SU-DHL-6 (cell line): ENCODE measurements around the gene HPS6.

Experiments used
- EZH2phosphoT487 ChIP-seq: fragments of 200-600 bp; sonication (generic), shearing (Covaris generic); conservative IDR thresholded peaks from 2 replicates; pipeline ENCODE4 v1.6.1; 2018; ENCODE audit warnings: mild to moderate bottlenecking, antibody characterized with exemption, low read length, moderate library complexity, mixed read lengths
- TF ChIP-seq, protein P1 (sequence below): fragments of 200-600 bp; sonication (generic); IDR thresholded peaks from one replicate; pipeline ENCODE4 v1.5.1; 2017; ENCODE audit warnings: antibody characterized with exemption, mild to moderate bottlenecking, low read length, moderate library complexity; ENCODE audit not compliant: insufficient read depth, poor library complexity, severe bottlenecking

DNA sequence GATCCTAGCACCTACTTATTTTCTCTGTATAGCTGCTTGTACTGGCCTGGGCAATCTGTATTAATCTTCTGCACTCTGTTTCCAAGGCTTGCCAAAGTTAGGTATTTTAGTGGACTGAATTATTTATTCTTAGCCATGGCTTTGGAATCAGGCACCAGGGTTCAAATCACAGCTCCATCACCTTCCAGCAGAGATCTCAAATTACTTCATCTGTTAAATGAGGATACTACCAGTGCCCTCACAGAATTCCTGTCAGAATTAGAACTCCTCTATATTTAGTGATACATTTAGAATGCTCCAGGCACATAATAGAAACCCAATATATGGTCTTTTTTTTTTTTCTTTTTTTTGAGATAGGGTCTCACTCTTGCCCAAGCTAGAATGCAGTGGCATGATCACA is 26.7 kb upstream of the HPS6 start:
- TF ChIP-seq, protein P1, sequence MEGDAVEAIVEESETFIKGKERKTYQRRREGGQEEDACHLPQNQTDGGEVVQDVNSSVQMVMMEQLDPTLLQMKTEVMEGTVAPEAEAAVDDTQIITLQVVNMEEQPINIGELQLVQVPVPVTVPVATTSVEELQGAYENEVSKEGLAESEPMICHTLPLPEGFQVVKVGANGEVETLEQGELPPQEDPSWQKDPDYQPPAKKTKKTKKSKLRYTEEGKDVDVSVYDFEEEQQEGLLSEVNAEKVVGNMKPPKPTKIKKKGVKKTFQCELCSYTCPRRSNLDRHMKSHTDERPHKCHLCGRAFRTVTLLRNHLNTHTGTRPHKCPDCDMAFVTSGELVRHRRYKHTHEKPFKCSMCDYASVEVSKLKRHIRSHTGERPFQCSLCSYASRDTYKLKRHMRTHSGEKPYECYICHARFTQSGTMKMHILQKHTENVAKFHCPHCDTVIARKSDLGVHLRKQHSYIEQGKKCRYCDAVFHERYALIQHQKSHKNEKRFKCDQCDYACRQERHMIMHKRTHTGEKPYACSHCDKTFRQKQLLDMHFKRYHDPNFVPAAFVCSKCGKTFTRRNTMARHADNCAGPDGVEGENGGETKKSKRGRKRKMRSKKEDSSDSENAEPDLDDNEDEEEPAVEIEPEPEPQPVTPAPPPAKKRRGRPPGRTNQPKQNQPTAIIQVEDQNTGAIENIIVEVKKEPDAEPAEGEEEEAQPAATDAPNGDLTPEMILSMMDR, result no peak
- TF ChIP-seq EZH2phosphoT487, result no peak
